HG03460 (cell line): ENCODE measurements around the gene NRCAM.

Experiments used
- ATAC-seq: cut with Tn5 transposase; IDR thresholded peaks from one replicate; pipeline ENCODE4 v1.9.1; 2021; ENCODE audit not compliant: unreplicated experiment

The NRCAM gene

DNA sequence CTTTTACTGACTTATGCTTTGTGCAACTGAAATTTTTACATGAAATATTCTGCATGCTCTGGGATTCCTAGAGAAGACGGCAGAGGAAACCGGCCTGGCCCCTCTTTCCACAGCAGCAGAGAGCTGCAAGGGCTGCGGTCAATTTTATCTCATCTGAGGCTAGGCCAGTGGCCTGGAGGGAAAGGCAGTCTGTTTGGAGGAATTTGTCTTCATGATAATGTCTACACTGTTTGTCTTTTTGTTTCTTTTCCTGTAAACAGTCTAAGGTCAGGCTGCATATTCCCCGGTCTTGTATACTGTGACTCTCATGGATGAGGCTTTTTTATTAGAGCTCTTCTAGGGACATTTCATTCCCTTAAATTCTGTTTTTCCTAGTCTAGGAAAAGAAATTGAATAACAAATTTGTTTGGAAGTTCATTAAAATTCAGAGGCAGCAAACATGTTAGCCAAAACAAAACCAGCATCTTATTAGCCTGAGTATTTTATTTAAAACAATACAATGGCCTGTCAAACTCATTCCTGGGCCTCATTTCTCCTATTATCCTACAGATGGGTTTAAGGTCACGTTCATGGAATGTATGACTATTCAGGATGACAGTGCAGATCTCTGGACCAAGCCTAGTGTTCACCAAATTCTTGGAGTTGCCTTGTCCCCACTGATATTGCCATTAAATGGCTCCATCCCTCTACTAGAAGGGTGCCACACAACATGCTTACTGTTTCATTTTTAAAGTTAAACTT is 352.5 kb downstream of the NRCAM start:
- ATAC-seq, result no peak

DNA sequence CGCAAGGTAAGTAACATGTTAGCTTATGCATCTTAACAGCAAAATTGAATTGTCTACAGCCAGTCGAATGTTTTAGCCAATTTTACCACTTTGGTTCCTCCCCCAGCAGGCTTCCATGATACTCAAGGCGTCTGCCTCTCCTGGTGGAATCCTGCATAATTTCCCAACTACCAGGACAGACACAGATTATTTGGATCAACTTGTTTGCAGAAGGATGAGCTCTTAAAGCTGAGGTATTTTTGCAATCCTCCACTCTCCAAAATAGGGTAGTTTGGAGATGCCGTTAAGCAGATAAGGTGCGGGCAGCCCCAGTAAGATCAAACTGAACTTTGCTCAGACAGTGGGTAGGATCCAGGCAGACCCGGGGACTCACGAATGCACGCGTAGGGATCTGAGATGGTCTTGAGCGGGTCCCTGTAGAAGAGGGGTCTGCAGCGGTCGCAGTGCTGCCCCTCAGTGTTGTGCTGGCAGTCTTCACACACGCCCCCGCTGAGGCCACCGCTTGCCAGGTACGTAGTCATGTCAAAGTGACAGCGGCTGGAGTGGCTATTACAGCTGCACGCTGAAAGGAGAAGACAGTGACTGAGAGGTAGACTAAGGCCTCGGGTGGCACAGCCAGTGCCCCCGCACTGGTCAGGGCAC is 353.4 kb downstream of the NRCAM start:
- ATAC-seq, result no peak

DNA sequence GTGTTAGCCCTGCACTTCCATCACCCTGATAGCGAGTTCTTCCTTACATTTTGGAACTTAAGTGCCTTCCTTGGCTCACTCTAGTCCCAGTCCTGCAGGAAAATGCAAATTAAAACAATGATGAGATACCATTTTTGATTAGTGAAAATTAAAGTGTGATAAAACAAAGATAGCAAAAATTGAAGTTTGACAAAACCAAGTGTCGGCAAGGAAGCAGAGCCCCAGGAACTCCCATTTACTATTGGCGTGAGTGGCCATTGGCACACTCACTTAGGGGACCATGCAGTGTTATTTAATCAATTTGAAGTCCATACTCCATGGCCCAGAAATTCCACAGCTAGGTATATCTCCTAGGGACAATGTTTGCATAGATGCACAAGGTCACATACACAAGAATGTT is 354.5 kb downstream of the NRCAM start:
- ATAC-seq, result no peak

DNA sequence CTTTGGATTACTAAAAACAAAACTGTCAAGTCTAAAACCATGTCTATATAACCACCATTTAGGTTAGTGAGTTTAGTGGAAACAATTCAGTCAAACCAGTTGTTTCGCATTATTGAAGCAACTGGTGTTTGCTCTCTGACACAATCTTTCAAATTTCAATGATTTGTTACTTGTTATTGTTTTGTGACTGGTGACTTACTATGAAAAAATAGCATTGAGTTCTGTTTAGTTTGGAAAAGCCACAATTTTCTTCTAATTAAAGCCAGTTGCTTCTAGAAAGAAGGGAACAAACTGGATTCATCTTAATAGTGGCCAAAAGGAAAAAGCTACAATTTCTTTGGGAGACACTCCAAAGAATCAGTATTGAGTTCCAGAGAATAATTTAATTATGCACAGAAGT is 356.5 kb downstream of the NRCAM start:
- no peak for ATAC-seq

DNA sequence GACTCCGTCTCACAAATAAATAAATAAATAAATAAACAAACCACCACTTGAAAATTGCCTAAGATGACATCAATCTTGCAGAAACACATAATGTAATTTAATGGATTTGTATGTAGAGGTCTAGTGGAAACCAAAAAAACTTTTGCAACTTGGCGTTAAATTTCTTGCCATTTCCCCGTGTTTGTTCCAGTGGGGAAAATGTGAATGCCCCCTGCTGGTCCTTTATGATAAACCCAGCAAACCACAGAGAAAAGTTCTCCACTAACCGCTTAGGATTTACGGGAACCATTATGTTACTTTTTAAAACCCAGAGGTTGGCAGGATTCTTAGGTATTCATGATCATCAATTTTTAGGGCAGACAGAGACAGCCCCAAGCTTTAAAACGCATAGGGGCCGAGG is 358.5 kb downstream of the NRCAM start:
- no peak for ATAC-seq
